ENCODE data around the gene ACTMAP.
"Not testable (repeated sequence)": the region's sequence is repeated elsewhere in the genome, so short reads cannot be mapped to it uniquely, and the experiment has no call there.

ACTMAP gene

GRCh38 chr19:40775632-40776022 lies 25.4 kb upstream of the ACTMAP start:
- no peak for DNase-seq (ENCODE audit: low read depth)

- DNase-seq (ENCODE audit: low read depth) = no peak
Observed at GRCh38 chr19:40774916-40775631, 24.8 kb upstream of the ACTMAP start, which contains the start of gene MIA. TSS of gene MIA (plus strand) at chr19:40775521. CDS start at chr19:40775543, 22 bp downstream.

DNA sequence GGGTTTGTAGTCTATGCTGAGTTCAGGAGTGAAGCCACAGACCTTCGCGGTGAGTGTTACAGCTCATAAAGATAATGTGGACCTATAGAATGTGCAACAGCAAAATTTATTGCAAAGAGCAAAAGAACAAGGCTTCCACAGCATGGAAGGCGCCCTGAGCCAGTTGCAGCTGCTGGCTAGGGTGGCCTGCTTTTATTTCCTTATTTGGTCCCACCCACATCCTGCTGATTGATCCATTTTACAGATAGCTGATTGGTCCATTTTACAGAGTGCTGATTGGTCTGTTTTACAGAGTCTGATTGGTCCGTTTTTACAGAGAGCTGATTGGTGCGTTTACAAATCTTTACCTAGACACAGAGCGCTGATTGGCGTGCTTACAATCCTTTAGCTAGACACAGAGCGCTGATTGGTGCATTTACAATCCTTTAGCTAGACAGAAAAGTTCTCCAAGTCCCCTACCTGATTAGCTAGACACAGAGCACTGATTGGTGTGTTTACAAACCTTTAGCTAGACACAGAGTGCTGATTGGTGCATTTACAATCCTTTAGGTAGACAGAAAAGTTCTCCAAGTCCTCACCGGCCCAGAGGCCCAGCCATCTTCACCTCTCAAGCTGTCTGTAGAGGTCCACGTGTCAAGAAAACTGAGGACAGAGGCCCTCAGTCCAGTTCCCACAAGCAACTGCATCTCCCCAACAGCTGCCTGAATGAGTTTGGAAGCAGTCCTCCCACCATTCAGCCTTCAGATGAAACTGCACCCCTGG lies 21.0 kb upstream of the ACTMAP start:
- not testable (repeated sequence) for DNase-seq (ENCODE audit: low read depth)

DNA sequence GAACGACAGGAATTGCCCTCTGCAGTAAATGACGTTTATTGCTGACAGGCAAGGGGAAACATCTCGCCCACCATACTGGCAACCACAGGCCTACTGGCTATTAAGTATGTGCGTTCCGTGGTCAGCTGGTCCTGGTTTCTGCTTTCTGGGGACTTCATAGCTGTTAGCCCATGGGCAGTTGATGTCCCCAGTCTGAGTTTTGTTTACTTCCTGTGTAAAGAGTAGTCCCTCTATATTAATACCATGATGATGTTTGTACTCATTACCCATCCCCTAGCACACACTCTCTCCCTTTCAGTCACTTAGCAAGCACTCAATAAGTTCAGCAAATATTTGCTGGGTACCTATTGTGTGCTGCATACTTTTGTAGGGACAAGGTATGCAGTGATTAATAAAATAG lies 18.6 kb upstream of the ACTMAP start:
- no peak for DNase-seq (ENCODE audit: low read depth)

- DNase-seq (ENCODE audit: low read depth) = not testable (repeated sequence)
Observed at GRCh38 chr19:40766385-40766784, 16.1 kb upstream of the ACTMAP start.

DNA sequence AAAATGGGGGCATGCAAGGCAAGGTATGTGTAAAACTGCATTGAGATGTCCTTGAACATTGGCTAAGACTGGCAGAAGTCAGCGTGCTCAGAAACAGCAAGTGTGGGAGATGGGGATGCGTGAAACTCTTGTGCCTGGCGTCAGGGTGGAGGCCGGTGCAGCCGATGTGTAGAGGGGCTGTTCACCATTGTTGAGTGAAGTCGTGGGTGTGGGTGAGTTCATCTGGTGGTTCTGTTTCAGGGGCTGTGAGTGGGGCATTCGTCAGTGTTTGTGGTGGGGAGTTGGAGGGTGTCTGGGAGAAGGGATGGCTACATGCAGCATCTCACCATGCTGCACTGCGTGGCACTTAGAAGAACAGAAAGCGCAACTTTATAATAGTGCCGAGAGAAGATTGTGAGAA lies 13.7 kb upstream of the ACTMAP start:
- no peak for DNase-seq (ENCODE audit: low read depth)

- DNase-seq (ENCODE audit: low read depth) = no peak
Observed at GRCh38 chr19:40763526-40763925, 13.2 kb upstream of the ACTMAP start.

- no peak for DNase-seq (ENCODE audit: low read depth)
Observed at GRCh38 chr19:40762754-40763470, 12.6 kb upstream of the ACTMAP start.

- DNase-seq (ENCODE audit: low read depth) = no peak
Observed at GRCh38 chr19:40759352-40759751, 9.1 kb upstream of the ACTMAP start.

- no peak for DNase-seq (ENCODE audit: low read depth)
Observed at GRCh38 chr19:40758491-40758890, 8.2 kb upstream of the ACTMAP start.

GRCh38 chr19:40756502-40757110 lies 6.3 kb upstream of the ACTMAP start:
- DNase-seq (ENCODE audit: low read depth) = no peak

GRCh38 chr19:40755791-40756190 lies 5.5 kb upstream of the ACTMAP start:
- no peak for DNase-seq (ENCODE audit: low read depth)

- no peak for DNase-seq (ENCODE audit: low read depth)
Observed at GRCh38 chr19:40755248-40755624, 5.0 kb upstream of the ACTMAP start.

GRCh38 chr19:40754611-40755247 lies 4.5 kb upstream of the ACTMAP start:
- no peak for DNase-seq (ENCODE audit: low read depth)

DNA sequence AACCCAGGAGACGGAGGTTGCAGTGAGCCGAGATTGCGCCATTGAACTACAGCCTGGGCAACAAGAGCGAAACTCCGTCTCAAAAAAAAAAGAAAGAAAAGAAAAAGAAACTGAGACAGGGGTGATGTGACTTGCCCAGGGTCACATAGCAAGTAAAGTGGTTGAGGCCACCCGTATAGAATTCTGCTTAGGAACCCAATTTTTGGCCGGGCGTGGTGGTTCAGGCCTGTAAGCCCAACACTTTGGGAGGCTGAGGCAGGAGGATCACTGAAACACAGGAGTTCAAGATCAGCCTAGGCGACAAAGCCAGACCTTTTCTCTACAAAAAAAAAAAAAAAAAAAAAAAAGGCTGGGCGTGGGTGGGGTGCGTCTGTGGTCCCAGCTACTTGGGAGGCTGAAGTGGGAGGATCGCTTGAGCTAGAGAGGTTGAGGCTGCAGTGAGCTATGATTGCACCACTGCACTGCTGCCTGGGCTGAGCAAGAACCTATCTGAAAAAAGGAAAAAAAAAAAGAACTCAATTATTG lies 2.0 kb upstream of the ACTMAP start:
- DNase-seq (ENCODE audit: low read depth) = no peak

- DNase-seq (ENCODE audit: low read depth) = peak; percentile 94
Observed at GRCh38 chr19:40750874-40751537, 729 bp upstream of the ACTMAP start, which contains the start of gene SNRPA. TSS of gene SNRPA (plus strand) at chr19:40751203. CDS start at chr19:40751409, 206 bp downstream.

DNA sequence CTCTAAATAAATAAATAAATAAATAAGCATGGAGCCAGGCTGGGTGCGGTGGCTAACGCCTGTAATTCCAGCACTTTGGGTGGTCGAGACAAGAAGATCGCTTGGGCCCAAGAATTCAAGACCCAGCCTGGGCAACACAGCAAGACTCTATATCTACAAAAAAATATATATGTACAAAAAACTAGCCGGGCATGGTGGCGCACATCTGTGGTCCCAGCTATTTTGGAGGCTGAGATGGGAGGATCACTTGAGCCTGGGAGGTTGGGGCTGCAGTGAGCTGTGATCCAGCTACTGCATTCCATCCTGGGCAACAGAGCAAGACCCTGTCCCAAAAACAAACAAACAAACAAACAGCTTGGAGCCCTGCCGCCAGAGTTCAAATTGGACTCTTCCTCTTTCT lies 2.7 kb downstream of the ACTMAP start:
- DNase-seq (ENCODE audit: low read depth) = no peak

GRCh38 chr19:40745402-40745780 lies 4.9 kb downstream of the ACTMAP start:
- DNase-seq (ENCODE audit: low read depth) = no peak

DNA sequence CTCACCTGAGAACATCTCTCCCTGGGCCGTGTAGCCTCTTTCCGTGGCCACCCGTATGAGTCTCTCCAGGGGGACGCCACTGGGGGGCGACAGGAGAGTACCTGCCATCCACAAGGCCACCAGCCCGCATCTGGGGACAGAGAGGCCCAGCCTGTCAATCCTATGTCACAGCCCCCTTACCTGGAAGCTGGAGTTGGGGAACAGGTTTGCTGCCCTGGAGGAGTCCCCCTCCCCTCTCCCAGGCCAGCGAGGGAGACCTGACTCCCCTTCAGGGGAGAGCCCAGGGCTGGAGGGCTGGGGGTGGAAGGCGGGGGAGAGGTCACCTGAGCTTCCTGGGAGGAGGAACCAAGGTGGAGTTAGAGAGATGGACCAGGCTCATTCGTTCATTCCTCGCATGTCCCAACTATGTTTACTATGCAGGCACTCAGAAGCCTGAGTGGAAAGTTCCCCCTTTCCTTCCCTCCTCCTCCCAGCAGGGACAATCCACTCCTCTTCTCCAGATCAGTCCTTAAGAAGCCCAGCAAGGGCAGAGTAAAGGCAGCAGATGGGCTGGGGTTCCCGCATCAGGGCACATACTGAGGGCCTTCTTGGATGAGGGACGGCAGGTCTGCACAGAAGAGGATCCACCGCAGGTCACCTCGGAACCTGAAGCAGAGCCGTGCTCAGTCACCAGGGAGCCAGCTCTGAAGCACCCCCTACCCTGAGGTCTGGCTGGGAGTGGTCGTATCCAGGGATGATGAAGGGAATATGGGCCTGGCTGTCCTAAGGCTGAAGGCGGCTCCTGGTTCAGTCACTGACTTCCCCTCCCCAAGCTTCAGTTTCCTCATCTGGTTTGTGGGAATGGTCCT lies 5.5 kb downstream of the ACTMAP start:
- no peak for DNase-seq (ENCODE audit: low read depth)

DNA sequence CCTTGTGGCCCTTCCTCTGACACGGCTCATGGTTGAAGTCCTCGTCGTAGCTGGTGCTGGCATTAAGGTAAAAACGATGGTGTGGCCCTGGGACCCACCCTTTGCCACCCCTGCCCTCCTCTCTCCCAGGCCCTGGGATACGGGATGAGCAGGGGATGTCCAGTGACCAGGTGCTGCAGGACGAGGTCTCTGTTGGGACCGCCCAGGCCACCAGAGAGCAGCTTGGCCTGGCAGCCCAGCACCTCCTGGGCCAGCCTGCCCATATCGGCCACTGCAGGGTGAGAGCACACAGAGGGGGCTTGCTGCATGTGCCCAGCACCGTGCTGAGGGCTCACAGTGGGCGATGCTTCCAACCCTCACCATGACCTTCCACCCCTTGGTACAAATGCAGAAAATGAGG lies 6.4 kb downstream of the ACTMAP start:
- no peak for DNase-seq (ENCODE audit: low read depth)

All from HS-5 (cell line).